Testis (tissue), 3 donors: ENCODE measurements around the gene DENND2A. TPM values are rescaled to one million over a fixed set of nuclear protein-coding genes. Genes with fewer than 3 reads are reported as not detected.

Experiments used
- DNase-seq: peaks from one replicate; pipeline ENCODE4 v3.0.0-alpha.2; 2019
- H3K27ac ChIP-seq, 2 donors: fragments of 200-600 bp; sonication (generic); one replicate each; pipeline ENCODE4 v1.5.1; 2019
- H3K27me3 ChIP-seq: fragments of 200-600 bp; sonication (generic); one replicate; pipeline ENCODE4 v1.5.1; 2019
- H3K36me3 ChIP-seq: fragments of 200-600 bp; sonication (generic); one replicate; pipeline ENCODE4 v1.5.1; 2017; ENCODE audit warnings: low read depth; ENCODE audit errors: missing control alignments
- H3K4me1 ChIP-seq: fragments of 200-600 bp; sonication (generic); one replicate; pipeline ENCODE4 v1.5.1; 2019
- H3K4me3 ChIP-seq, 2 donors: fragments of 200-600 bp; sonication (generic); one replicate each; pipeline ENCODE4 v1.5.1; 2017 to 2019
- H3K9me3 ChIP-seq: fragments of 200-600 bp; sonication (generic); one replicate; pipeline ENCODE4 v1.5.1; 2017
- POLR2A ChIP-seq: fragments of 450-650 bp; IDR thresholded peaks from one replicate; pipeline ENCODE4 v1.6.1; 2017; ENCODE audit warnings: antibody characterized with exemption, mild to moderate bottlenecking, moderate library complexity
- WGBS, 2 donors: methylation state at CpG; one replicate each; pipeline ENCODE4 v1.1.5; 2018; 5-methylcytosine and 5-hydroxymethylcytosine counted together
- intact Hi-C: fragments of 100-400 bp; cut with DNase I; formaldehyde crosslinking; loops from one replicate; pipeline ENCODE4 v1.15.1; 2023; ENCODE audit warnings: low total_unique reads
- polyA plus RNA-seq: library from polyadenylated mRNA; stranded (reverse); fragments of 350-450 nt; fragmentation: Illumina TruSeq; extraction: RNeasy Lipid Tissue Mini Kit (QIAGEN cat#74804); gene quantifications from one replicate; pipeline ENCODE4 v1.2.3, GENCODE V29; 2014; ENCODE audit warnings: low read depth, low replicate concordance; ENCODE audit not compliant: insufficient read depth
- total RNA-seq, 2 donors: library from RNA; depleted of rRNA; stranded (reverse); fragments of >200 nt; gene quantifications; one replicate each; pipeline ENCODE4 v1.2.3, GENCODE V29; 2016
- TF ChIP-seq, protein P1 (sequence below), 3 experiments: fragments of 450-650 bp in 2 of 3; fragments of 200-600 bp in 1 of 3; sonication (generic) in 1 of 3; IDR thresholded peaks; one replicate each; pipeline ENCODE4 v1.5.1; 2016 to 2019; ENCODE audit warnings: antibody characterized with exemption in 3 of 3, mild to moderate bottlenecking in 2 of 3, moderate library complexity in 1 of 3

DENND2A gene
- total and polyA plus RNA-seq, 3 donors from 2014 or later: 4.1 to 8.5 (median 5.5) TPM

DNA sequence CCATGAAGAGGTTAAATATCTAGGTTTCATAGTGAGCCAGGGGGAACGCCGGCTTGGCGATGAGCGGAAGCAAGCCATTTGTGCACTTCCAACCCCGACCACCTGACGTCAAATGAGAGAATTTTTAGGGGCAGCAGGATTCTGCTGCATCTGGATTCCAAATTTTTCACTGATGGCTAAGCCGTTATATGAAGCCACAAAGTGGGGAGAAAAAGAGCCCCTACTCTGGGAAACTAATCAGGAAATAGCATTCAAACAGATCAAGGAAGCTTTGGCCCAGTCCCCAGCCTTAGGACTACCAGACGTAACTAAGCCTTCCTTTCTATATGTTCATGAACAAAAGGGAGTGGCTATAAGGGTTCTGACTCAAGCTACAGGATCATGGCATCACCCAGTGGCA lies 19.2 kb upstream of the DENND2A start:
- H3K27me3 ChIP-seq: no peaks in the 10 kb centered on the region
- DNase-seq: no peak
- intact Hi-C loops: no loop called here
- WGBS, 2 donors: 44 to 56% methylated on average over 8 of the region's 8 CpGs
- H3K9me3 ChIP-seq: no peaks in the 10 kb centered on the region
- H3K27ac ChIP-seq: no peak overlapping the region
- TF ChIP-seq, protein P1, sequence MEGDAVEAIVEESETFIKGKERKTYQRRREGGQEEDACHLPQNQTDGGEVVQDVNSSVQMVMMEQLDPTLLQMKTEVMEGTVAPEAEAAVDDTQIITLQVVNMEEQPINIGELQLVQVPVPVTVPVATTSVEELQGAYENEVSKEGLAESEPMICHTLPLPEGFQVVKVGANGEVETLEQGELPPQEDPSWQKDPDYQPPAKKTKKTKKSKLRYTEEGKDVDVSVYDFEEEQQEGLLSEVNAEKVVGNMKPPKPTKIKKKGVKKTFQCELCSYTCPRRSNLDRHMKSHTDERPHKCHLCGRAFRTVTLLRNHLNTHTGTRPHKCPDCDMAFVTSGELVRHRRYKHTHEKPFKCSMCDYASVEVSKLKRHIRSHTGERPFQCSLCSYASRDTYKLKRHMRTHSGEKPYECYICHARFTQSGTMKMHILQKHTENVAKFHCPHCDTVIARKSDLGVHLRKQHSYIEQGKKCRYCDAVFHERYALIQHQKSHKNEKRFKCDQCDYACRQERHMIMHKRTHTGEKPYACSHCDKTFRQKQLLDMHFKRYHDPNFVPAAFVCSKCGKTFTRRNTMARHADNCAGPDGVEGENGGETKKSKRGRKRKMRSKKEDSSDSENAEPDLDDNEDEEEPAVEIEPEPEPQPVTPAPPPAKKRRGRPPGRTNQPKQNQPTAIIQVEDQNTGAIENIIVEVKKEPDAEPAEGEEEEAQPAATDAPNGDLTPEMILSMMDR (IDR thresholded peaks at IDR 0.05): no peak
- TF ChIP-seq POLR2A: no peak
- H3K4me3 ChIP-seq: no peak overlapping the region
- H3K36me3 ChIP-seq: no peaks in the 10 kb centered on the region
- H3K4me1 ChIP-seq: peaks cover 5% of the 10 kb centered on the region

GRCh38 chr7:140657891-140658290 lies 17.3 kb upstream of the DENND2A start:
- no peak overlapping the region for H3K4me3 ChIP-seq
- 91 to 92% methylated on average over 9 of the region's 9 CpGs for WGBS, 2 donors
- peaks cover 8% of the 10 kb centered on the region for H3K4me1 ChIP-seq
- no peak overlapping the region for H3K27ac ChIP-seq
- DNase-seq: no peak
- no peaks in the 10 kb centered on the region for H3K9me3 ChIP-seq
- intact Hi-C loops: no loop called here
- H3K27me3 ChIP-seq: no peaks in the 10 kb centered on the region
- TF ChIP-seq, protein P1 (IDR thresholded peaks at IDR 0.05): no peak
- TF ChIP-seq POLR2A: no peak
- H3K36me3 ChIP-seq: no peaks in the 10 kb centered on the region

DNA sequence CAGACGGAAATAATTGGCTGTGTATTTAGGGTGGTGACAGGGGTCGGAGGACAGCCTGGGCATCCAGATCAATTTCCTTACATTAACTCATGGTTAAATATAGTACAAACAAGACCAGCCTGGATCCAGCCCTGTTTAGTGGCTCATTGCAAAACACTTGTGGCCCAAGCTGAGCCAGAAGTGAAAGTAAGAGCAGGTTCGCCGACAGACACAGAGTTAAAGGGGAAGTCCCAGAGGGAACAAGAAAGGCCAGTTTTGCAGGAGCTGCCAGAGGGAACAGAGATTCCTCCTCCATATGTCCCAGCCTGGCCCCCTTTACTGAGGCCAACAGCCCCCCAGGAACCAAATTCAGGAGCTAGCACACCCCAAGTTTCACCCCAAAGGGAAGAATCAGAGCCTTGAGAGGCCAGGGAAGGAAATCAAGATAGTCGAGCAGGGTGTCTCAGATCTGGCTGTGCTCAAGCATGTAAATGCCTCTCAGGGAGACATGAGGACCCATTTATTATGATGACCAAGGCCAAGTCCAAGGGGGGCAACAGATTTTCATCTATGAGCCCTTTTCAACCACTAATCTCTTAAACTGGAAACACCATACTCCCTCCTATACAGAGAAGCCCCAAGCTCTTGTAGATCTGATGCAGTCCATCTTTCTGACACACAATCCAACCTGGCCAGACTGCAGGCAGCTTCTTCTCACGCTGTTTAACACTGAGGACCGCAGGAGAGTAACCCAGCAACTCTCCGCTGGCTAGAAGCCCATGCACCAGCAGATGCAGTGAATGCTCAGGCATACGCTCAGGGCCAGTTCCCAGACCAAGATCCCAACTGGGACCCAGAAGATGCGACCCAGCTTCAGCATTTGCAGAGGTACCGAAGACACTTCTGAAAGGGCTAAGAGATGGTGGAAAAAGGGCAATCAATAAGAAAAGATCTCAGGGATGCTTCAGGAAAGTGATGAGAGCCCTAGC lies 16.2 kb upstream of the DENND2A start:
- H3K4me1 ChIP-seq: peaks cover 8% of the 10 kb centered on the region
- no peak overlapping the region for H3K27ac ChIP-seq
- H3K9me3 ChIP-seq: no peaks in the 10 kb centered on the region
- TF ChIP-seq, protein P1 (IDR thresholded peaks at IDR 0.05): no peak
- no peak for TF ChIP-seq POLR2A
- WGBS, 2 donors: 54 to 57% methylated on average over 11 of the region's 11 CpGs
- no peaks in the 10 kb centered on the region for H3K36me3 ChIP-seq
- no peaks in the 10 kb centered on the region for H3K27me3 ChIP-seq
- H3K4me3 ChIP-seq: no peak overlapping the region
- intact Hi-C loops: no loop called here
- DNase-seq: peak; percentile 47

DNA sequence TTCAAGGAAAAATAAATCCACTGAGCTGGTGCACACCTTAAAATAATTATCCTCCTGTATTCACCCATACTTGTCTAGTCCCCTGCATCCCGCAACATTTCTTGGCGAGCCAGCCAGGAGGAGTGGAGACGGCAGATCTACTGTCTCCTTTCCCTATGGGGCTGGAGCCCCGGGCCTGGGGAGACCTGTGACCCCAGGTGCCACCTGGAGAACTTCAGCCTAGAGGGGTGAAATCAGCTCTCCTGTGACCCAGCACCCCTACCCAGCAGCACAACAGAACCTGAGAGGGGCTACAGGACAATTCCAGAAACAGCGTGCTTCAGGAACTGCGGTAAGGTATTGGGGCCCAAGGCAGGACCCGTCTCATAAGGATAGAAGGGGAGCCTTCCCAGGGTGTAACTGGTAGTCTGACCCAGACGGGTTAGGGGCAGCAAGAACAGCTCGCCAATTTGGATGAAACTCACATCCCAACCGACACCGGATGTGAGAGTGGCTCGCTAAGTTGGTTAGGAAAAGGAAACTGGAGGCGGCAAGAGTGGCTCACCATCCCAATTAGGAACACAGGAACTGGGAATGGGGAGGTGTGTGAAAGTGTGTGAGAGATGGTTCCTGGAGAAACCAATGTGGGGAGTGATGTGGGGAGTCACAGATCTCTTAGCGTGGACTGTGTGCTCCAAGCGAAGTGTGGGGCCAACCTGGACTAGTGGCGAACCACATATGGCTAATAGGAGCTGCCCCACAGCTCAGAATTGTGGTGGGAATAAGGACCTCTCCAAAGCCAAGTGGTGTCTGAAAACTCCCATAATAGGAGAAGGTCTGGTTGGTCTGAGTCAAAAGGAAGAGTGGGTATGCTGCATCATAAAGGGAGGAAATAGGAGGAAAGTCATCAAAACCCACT lies 15.1 kb upstream of the DENND2A start:
- Histone ChIP-seq H3K9me3 (no peaks in the 10 kb centered on the region), H3K4me1 (peaks cover 8% of the 10 kb centered on the region), H3K36me3 (no peaks in the 10 kb centered on the region), H3K27ac (no peak overlapping the region), H3K4me3 (no peak overlapping the region), H3K27me3 (no peaks in the 10 kb centered on the region)
- no peak for DNase-seq
- intact Hi-C loops: no loop called here
- TF ChIP-seq POLR2A: no peak
- TF ChIP-seq, protein P1 (IDR thresholded peaks at IDR 0.05): no peak
- 88 to 89% methylated on average over 16 of the region's 16 CpGs for WGBS, 2 donors
